Lung (tissue), 12 donors: Measurements from ENCODE around the gene CATSPERB. TPM values are rescaled to one million over a fixed set of nuclear protein-coding genes. Genes with fewer than 3 reads are reported as not detected.

Experiments used
- ATAC-seq: fragments of 200-7000 bp; cut with Tn5 transposase; one replicate; pipeline ENCODE4 v1.9.1; 2020; ENCODE audit warnings: moderate number of reproducible peaks; ENCODE audit not compliant: insufficient read depth, low FRiP score
- DNase-seq, 3 donors: peaks; one replicate each; pipeline ENCODE4 v3.0.0-alpha.2; 2013 to 2017
- H3K27ac ChIP-seq, 2 donors: one replicate each; pipeline ENCODE4 v1.5.1; 2013; ENCODE audit warnings: mild to moderate bottlenecking in 2 of 2, moderate library complexity in 2 of 2, control low read depth in 1 of 2, inconsistent platforms in 1 of 2, low read depth in 1 of 2, low read length in 1 of 2
- H3K27me3 ChIP-seq, 3 donors: one replicate each; pipeline ENCODE4 v1.5.1; 2013; ENCODE audit warnings: low read length in 2 of 3; ENCODE audit not compliant: control insufficient read depth in 3 of 3, insufficient read depth in 3 of 3
- H3K36me3 ChIP-seq, 4 donors: one replicate each; pipeline ENCODE4 v1.5.1; 2013; ENCODE audit warnings: low read length in 4 of 4, mild to moderate bottlenecking in 1 of 4, moderate library complexity in 1 of 4; ENCODE audit not compliant: control insufficient read depth in 4 of 4, insufficient read depth in 4 of 4
- H3K4me1 ChIP-seq, 5 donors: one replicate each; pipeline ENCODE4 v1.5.1; 2013; ENCODE audit warnings: low read length in 5 of 5, mild to moderate bottlenecking in 2 of 5, moderate library complexity in 1 of 5; ENCODE audit not compliant: control insufficient read depth in 5 of 5, insufficient read depth in 5 of 5
- H3K4me3 ChIP-seq: one replicate; pipeline ENCODE4 v1.5.1; 2013; ENCODE audit warnings: mild to moderate bottlenecking, control low read depth, moderate library complexity
- H3K9ac ChIP-seq, 2 donors: one replicate each; pipeline ENCODE4 v1.5.1; 2013; ENCODE audit warnings: low read length in 2 of 2, control low read depth in 1 of 2; ENCODE audit not compliant: insufficient read depth in 1 of 2
- H3K9me3 ChIP-seq, 4 donors: one replicate each; pipeline ENCODE4 v1.5.1; 2013; ENCODE audit warnings: low read length in 3 of 4, mild to moderate bottlenecking in 1 of 4, moderate library complexity in 1 of 4; ENCODE audit not compliant: control insufficient read depth in 4 of 4, insufficient read depth in 3 of 4
- CTCF ChIP-seq: IDR thresholded peaks from 2 replicates; pipeline ENCODE4 v1.5.1; 2012; ENCODE audit warnings: mild to moderate bottlenecking; ENCODE audit errors: control extremely low read depth, extremely low read depth
- WGBS, 2 donors: extraction: QIAGEN DNeasy Blood & Tissue Kit; methylation state at CpG; one replicate each; pipeline ENCODE4 v1.1.7; 2013; 5-methylcytosine and 5-hydroxymethylcytosine counted together
- polyA plus RNA-seq, 2 donors: library from polyadenylated mRNA; stranded (reverse); fragments of 200-250 nt; gene quantifications; one replicate each; pipeline ENCODE4 v1.2.1, GENCODE V29; 2013
- total RNA-seq, 2 donors: library from RNA; depleted of rRNA in 1 of 2; stranded (reverse); fragments of >200 nt in 1 of 2; gene quantifications; one replicate each; pipeline ENCODE4 v1.2.1, GENCODE V29; 2014 to 2021
- donor health status: control.
- donor health status: control.
- donor health status: Bipolar disorder and iron deficiency.
- donor health status: healthy.
- donor health status: DM: yes; HTN: yes; CAD: no.

CATSPERB gene
- total and polyA plus RNA-seq, 4 donors = 0.57 to 9.0 (median 4.3) TPM

GRCh38 chr14:91752961-91753360, 21.1 kb upstream of the CATSPERB start:
- Histone ChIP-seq H3K27me3 (no peaks in the 10 kb centered on the region), H3K4me1 (peaks cover 0 to 4% (median 0%) of the 10 kb centered on the region in 5 donors), H3K4me3 (no peak overlapping the region), H3K27ac (no peak overlapping the region), H3K9ac (no peak overlapping the region), H3K36me3 (no peaks in the 10 kb centered on the region), H3K9me3 (no peaks in the 10 kb centered on the region)
- no peak for TF ChIP-seq CTCF
- no peak for ATAC-seq
- 59 to 72% methylated on average over 1 of the region's 1 CpG for WGBS, 2 donors
- peak in 1 of 3 donors; percentile 14 for DNase-seq

DNA sequence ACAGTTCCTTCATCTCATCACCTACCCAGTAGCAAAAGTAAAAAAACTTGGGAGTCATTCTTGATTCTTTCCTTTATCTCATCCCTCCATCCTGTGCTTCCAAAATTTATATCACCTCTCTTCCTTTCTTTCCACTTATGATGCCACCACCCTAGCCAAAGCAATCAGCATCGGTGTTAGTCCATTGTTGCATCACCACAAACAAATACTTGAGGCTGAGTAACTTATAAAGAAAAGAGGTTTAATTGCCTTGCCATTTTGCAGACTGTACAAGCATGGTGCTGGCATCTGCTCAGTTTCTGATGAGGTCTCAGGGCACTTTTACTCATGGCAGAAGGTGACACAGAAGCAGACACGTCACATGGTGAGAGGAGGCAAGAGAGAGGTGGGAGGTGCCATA, 19.8 kb upstream of the CATSPERB start:
- Histone ChIP-seq H3K4me1 (peaks cover 0 to 4% (median 0%) of the 10 kb centered on the region in 5 donors), H3K4me3 (no peak overlapping the region), H3K9me3 (no peaks in the 10 kb centered on the region), H3K27ac (no peak overlapping the region), H3K9ac (no peak overlapping the region), H3K36me3 (no peaks in the 10 kb centered on the region), H3K27me3 (no peaks in the 10 kb centered on the region)
- ATAC-seq (no peak), DNase-seq (no peak)
- TF ChIP-seq CTCF = no peak
- 78 to 89% methylated on average over 2 of the region's 2 CpGs for WGBS, 2 donors

DNA sequence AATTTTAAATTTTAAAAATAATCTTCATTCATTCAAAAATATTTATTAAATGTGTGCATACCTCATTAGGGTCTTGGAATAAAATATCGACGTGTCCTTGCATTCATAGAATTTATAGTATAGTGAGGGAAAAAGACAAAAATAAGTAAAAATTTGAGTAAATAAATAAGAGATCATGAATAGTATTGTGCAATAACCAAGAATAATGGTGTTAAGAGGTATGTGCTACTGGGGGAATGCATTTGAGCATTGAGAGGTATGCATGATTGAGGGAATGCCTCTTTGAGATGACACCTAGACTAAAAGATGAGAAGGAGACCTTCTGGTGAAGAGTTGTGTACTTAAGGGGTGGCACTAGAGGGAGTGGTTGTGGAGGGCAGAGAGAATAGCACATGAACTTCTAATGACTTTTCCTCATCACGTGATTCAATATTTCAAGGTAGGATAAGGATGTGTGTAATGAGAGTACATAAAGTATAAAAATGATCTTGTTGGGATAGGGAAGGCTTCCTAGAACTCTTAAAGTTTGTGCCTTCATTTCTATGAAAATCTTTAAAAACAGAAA, 18.8 kb upstream of the CATSPERB start:
- H3K36me3 ChIP-seq = no peaks in the 10 kb centered on the region
- H3K9ac ChIP-seq = no peak overlapping the region
- H3K9me3 ChIP-seq = no peaks in the 10 kb centered on the region
- 94 to 95% methylated on average over 3 of the region's 3 CpGs for WGBS, 2 donors
- H3K27ac ChIP-seq = no peak overlapping the region
- H3K4me1 ChIP-seq = peaks cover 0 to 4% (median 0%) of the 10 kb centered on the region in 5 donors
- no peak overlapping the region for H3K4me3 ChIP-seq
- no peak for TF ChIP-seq CTCF
- no peak for DNase-seq
- no peak for ATAC-seq
- no peaks in the 10 kb centered on the region for H3K27me3 ChIP-seq

DNA sequence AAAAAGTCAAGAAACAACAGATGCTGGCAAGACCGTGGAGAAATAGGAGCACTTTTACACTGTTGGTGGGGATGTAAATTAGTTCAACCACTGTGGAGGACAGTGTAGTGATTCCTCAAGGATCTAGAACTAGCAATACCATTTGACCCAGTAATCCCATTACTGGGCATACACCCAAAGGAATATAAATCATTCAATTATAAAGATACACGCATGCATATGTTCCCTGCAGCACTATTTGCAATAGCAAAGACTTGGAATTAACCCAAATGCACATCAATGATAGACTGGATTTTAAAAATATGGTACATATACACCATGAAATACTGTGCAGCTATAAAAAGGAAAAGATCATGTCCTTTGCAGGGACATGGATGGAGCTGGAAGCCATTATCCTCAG, 18.0 kb upstream of the CATSPERB start:
- H3K27me3 ChIP-seq = no peaks in the 10 kb centered on the region
- no peaks in the 10 kb centered on the region for H3K36me3 ChIP-seq
- no peak overlapping the region for H3K9ac ChIP-seq
- no peak for DNase-seq
- peaks cover 0 to 6% (median 0%) of the 10 kb centered on the region in 5 donors for H3K4me1 ChIP-seq
- 85 to 87% methylated on average over 2 of the region's 2 CpGs for WGBS, 2 donors
- no peak overlapping the region for H3K27ac ChIP-seq
- no peak overlapping the region for H3K4me3 ChIP-seq
- ATAC-seq = no peak
- TF ChIP-seq CTCF = no peak
- H3K9me3 ChIP-seq = no peaks in the 10 kb centered on the region
